NCI-H2081 (cell line): ENCODE data around the gene NUCKS1.

Experiments used
- DNase-seq, 2 experiments: peaks; one replicate each; lab custom pipeline; 2025; lab: John Stamatoyannopoulos, UW

The NUCKS1 gene

GRCh38 chr1:205750138-205751035 lies at the start of gene NUCKS1:
Gene NUCKS1, minus strand, starts transcription at chr1:205750182. Its CDS starts 209 bp downstream, at chr1:205749973.
- DNase-seq: peak; percentile 100

- no peak for DNase-seq
Observed at GRCh38 chr1:205798577-205798976, 48.6 kb upstream of the NUCKS1 start.

- DNase-seq: no peak
Observed at GRCh38 chr1:205797168-205797567, 47.2 kb upstream of the NUCKS1 start.

GRCh38 chr1:205794011-205794730 lies 44.2 kb upstream of the NUCKS1 start:
- DNase-seq: no peak

- DNase-seq: no peak
Observed at GRCh38 chr1:205792961-205793673, 43.1 kb upstream of the NUCKS1 start.

- DNase-seq: no peak
Observed at GRCh38 chr1:205792481-205792881, 42.5 kb upstream of the NUCKS1 start.

GRCh38 chr1:205791568-205792180 lies 41.7 kb upstream of the NUCKS1 start:
- peak; percentile 56 to 67 for DNase-seq

- no peak for DNase-seq
Observed at GRCh38 chr1:205787287-205787916, 37.4 kb upstream of the NUCKS1 start.

GRCh38 chr1:205786601-205787000 lies 36.6 kb upstream of the NUCKS1 start:
- DNase-seq: no peak

- no peak for DNase-seq
Observed at GRCh38 chr1:205785446-205785845, 35.5 kb upstream of the NUCKS1 start.

- DNase-seq: no peak
Observed at GRCh38 chr1:205783904-205784303, 33.9 kb upstream of the NUCKS1 start.

- no peak for DNase-seq
Observed at GRCh38 chr1:205783433-205783795, 33.4 kb upstream of the NUCKS1 start.

GRCh38 chr1:205782627-205783432 lies 32.8 kb upstream of the NUCKS1 start:
- no peak for DNase-seq

GRCh38 chr1:205780335-205780734 lies 30.4 kb upstream of the NUCKS1 start:
- no peak for DNase-seq

- DNase-seq: no peak
Observed at GRCh38 chr1:205777994-205778393, 28.0 kb upstream of the NUCKS1 start.

GRCh38 chr1:205775717-205776056 lies 25.7 kb upstream of the NUCKS1 start:
- DNase-seq: no peak

- peak; percentile 75 to 86 for DNase-seq
Observed at GRCh38 chr1:205775015-205775716, 25.2 kb upstream of the NUCKS1 start, which contains the start of gene RAB29. Gene RAB29, minus strand, starts transcription at chr1:205775482. Its CDS starts 526 bp downstream, at chr1:205774956.

- no peak for DNase-seq
Observed at GRCh38 chr1:205774198-205775014, 24.4 kb upstream of the NUCKS1 start.

GRCh38 chr1:205772607-205773032 lies 22.6 kb upstream of the NUCKS1 start:
- DNase-seq: no peak
